ENCODE measurements around the gene DMBT1.

DNA sequence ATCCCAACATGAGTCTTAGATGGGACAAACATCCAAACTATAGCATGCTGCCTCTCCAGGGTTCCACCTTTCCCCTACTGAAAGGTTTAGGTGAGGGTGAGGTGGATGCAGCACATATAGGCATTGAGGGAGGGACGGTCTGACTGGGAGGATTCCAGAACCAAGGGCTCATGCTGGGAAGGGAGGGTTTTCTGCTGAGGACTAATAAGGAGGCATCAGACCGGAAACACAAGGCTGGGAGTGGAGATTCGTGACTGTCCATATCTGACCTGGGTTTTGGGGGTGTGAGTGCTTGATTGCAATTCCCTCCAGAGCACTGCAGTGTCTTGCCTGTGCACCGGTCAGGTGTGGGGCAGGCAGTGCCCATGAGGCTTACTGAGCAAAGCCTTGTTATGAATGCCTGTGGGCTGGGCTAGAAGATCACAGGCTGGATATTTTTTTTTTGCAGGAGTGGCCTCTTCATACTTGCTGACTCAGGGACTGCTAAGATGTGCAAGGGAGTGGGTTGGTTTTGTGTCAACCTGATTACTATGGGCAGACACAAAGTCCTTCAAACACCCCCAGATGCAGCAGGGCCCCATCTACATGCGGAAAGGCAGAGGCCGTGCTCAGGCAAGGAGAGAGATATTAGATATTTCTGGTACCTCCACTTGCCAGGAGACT, 26.7 kb downstream of the DMBT1 start:
- TF ChIP-seq, protein P1, sequence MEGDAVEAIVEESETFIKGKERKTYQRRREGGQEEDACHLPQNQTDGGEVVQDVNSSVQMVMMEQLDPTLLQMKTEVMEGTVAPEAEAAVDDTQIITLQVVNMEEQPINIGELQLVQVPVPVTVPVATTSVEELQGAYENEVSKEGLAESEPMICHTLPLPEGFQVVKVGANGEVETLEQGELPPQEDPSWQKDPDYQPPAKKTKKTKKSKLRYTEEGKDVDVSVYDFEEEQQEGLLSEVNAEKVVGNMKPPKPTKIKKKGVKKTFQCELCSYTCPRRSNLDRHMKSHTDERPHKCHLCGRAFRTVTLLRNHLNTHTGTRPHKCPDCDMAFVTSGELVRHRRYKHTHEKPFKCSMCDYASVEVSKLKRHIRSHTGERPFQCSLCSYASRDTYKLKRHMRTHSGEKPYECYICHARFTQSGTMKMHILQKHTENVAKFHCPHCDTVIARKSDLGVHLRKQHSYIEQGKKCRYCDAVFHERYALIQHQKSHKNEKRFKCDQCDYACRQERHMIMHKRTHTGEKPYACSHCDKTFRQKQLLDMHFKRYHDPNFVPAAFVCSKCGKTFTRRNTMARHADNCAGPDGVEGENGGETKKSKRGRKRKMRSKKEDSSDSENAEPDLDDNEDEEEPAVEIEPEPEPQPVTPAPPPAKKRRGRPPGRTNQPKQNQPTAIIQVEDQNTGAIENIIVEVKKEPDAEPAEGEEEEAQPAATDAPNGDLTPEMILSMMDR (IDR thresholded peaks at IDR 0.05), result no peak
- no peak for TF ChIP-seq POLR2A (IDR thresholded peaks at IDR 0.05)

Data from right lobe of liver (tissue), 4 donors.